ENCODE measurements around the gene MCRS1.
A peak's percentile ranks its signal among the peaks of the same experiment; 100 is the strongest.
"Not testable (repeated sequence)": the region's sequence is repeated elsewhere in the genome, so short reads cannot be mapped to it uniquely, and the experiment has no call there.

MCRS1 gene

GRCh38 chr12:49518914-49519573 is 48.9 kb downstream of the MCRS1 start:
- peak; percentile 31 for DNase-seq (ENCODE audit: low read depth)

- peak; percentile 80 for DNase-seq (ENCODE audit: low read depth)
Measured at GRCh38 chr12:49515266-49515665, 52.7 kb downstream of the MCRS1 start.

GRCh38 chr12:49512546-49512945 is 55.4 kb downstream of the MCRS1 start:
- DNase-seq (ENCODE audit: low read depth): no peak

- no peak for DNase-seq (ENCODE audit: low read depth)
Measured at GRCh38 chr12:49511410-49511809, 56.5 kb downstream of the MCRS1 start.

- DNase-seq (ENCODE audit: low read depth): not testable (repeated sequence)
Measured at GRCh38 chr12:49509681-49510080, 58.3 kb downstream of the MCRS1 start.

Measured in EH (cell line).